Heart right ventricle (tissue), 16 donors: Measurements from ENCODE around the gene TSPAN33. TPM values are rescaled to one million over a fixed set of nuclear protein-coding genes. Genes with fewer than 3 reads are reported as not detected.

Source experiments
- ATAC-seq, 8 donors: fragments of 200-7000 bp; cut with Tn5 transposase; one replicate each; pipeline ENCODE4 v1.9.1; 2020; ENCODE audit warnings: mild to moderate bottlenecking in 8 of 8, moderate library complexity in 8 of 8, moderate number of reproducible peaks in 1 of 8
- DNase-seq, 2 donors: peaks; one replicate each; pipeline ENCODE4 v3.0.0-alpha.2; 2020
- H3K27ac ChIP-seq, 10 donors: fragments of 200-600 bp; sonication (generic) in 2 of 10; one replicate each; pipeline versions ENCODE4 v1.5.0 to v1.8.0; 2020 to 2022; ENCODE audit warnings: mild to moderate bottlenecking in 3 of 10
- H3K27me3 ChIP-seq, 7 donors: fragments of 200-600 bp; one replicate each; pipeline ENCODE4 v1.8.0; 2021 to 2022; ENCODE audit warnings: mild to moderate bottlenecking in 2 of 7
- H3K36me3 ChIP-seq, 9 donors: fragments of 200-600 bp; sonication (generic) in 1 of 9; one replicate each; pipeline versions ENCODE4 v1.5.0 to v1.8.0; 2020 to 2022; ENCODE audit warnings: mild to moderate bottlenecking in 2 of 9
- H3K4me1 ChIP-seq, 9 donors: fragments of 200-600 bp; sonication (generic) in 1 of 9; one replicate each; pipeline versions ENCODE4 v1.5.0 to v1.8.0; 2020 to 2022; ENCODE audit warnings: mild to moderate bottlenecking in 4 of 9
- H3K4me3 ChIP-seq, 10 donors: fragments of 200-600 bp; sonication (generic) in 2 of 10; one replicate each; pipeline versions ENCODE4 v1.5.0 to v1.8.0; 2020 to 2022; ENCODE audit warnings: mild to moderate bottlenecking in 7 of 10, moderate library complexity in 2 of 10
- H3K9me3 ChIP-seq, 11 donors: fragments of 200-600 bp in 10 of 11; sonication (generic) in 2 of 11; one replicate each; pipeline versions ENCODE4 v1.5.0 to v1.8.0; 2013 to 2022; ENCODE audit warnings: mild to moderate bottlenecking in 2 of 11, control low read depth in 1 of 11, moderate library complexity in 1 of 11
- CTCF ChIP-seq, 9 donors: fragments of 200-600 bp; sonication (generic) in 2 of 9; IDR thresholded peaks; one replicate each; pipeline versions ENCODE4 v1.5.0 to v1.8.0; 2021 to 2022; ENCODE audit warnings: antibody characterized with exemption in 9 of 9, mild to moderate bottlenecking in 5 of 9, moderate library complexity in 1 of 9
- WGBS, 2 donors: extraction: QIAGEN DNeasy Blood & Tissue Kit; methylation state at CpG; one replicate each; pipeline ENCODE4 v1.1.7; 2013; ENCODE audit warnings: inconsistent platforms in 1 of 2; 5-methylcytosine and 5-hydroxymethylcytosine counted together
- intact Hi-C, 10 donors: fragments of 100-400 bp; cut with DNase I; formaldehyde crosslinking; loops; one replicate each; pipeline versions ENCODE4 v1.11.1 to v1.14.2; 2022
- polyA plus RNA-seq, 2 donors: library from polyadenylated mRNA; stranded (reverse); fragments of 200-250 nt; gene quantifications; one replicate each; pipeline ENCODE4 v1.2.3, GENCODE V29; 2013
- total RNA-seq, 10 donors: library from RNA; stranded (reverse); fragmentation: NEBNext Ultra II Directional in 3 of 10; extraction: Animal tissue kit (Norgen Biotek cat#: 25700) in 3 of 10; gene quantifications; one replicate each; pipeline versions ENCODE4 v1.2.1 to v1.2.4, GENCODE V29; 2021 to 2023
- donor health status: Arrhythmogenic right ventricular cardiomyopathy.
- donor health status: ischemic (EF 13 %, LVEDD 7.1; RV severe dilation, severe dysfunction).
- donor health status: healthy with polysubstance abuse.
- donor health status: DM: no; HTN: yes; CAD: no.
- donor health status: DM: no; HTN: no; CAD: no.
- donor health status: ischemic (EF 25% LVEDD 6.9; RV normal size, moderate dysfunction).
- donor health status: ischemic (EF 25% LVEDD 5.7; RV mildly dilated, moderate dysfunction).
- donor health status: healthy.
- donor health status: DM: yes; HTN: yes; CAD: no.
- donor health status: Ischemic cardiomyopathy.
- donor health status: ischemic (EF 35%, LVEDD 5.7; RV mildly dilated, moderate dysfunction).
- donor health status: nonischemic (EF 11% LVEDD 7.7; RV severe dilation, severe dysfunction).
- donor health status: DM: yes; HTN: yes; CAD: no.
- donor health status: PGD.
- donor health status: ischemic (EF 29% LVEDD 5.4; RV normal size, mild dysfunction).
- donor health status: nonischemic (EF 23%, LVEDD 6.1; RV moderate dilation, normal function).

TSPAN33 gene
- total and polyA plus RNA-seq, 12 donors, result 2.8 to 13.1 (median 8.6) TPM

GRCh38 chr7:129197771-129198170 lies 53.3 kb downstream of the TSPAN33 start:
- Histone ChIP-seq H3K4me1 (no peaks in the 10 kb centered on the region), H3K9me3 (no peaks in the 10 kb centered on the region), H3K36me3 (no peaks in the 10 kb centered on the region), H3K27ac (no peak overlapping the region), H3K4me3 (no peak overlapping the region), H3K27me3 (no peaks in the 10 kb centered on the region)
- ATAC-seq, result no peak
- no peak for TF ChIP-seq CTCF (IDR thresholded peaks at IDR 0.05)
- 79 to 88% methylated on average over 4 of the region's 4 CpGs for WGBS, 2 donors
- no peak for DNase-seq
- intact Hi-C loops, result no loop called here

- WGBS, 2 donors, result 96 to 97% methylated on average over 4 of the region's 4 CpGs
These were observed 54.9 kb downstream of the TSPAN33 start for GRCh38 chr7:129199406-129199805.

DNA sequence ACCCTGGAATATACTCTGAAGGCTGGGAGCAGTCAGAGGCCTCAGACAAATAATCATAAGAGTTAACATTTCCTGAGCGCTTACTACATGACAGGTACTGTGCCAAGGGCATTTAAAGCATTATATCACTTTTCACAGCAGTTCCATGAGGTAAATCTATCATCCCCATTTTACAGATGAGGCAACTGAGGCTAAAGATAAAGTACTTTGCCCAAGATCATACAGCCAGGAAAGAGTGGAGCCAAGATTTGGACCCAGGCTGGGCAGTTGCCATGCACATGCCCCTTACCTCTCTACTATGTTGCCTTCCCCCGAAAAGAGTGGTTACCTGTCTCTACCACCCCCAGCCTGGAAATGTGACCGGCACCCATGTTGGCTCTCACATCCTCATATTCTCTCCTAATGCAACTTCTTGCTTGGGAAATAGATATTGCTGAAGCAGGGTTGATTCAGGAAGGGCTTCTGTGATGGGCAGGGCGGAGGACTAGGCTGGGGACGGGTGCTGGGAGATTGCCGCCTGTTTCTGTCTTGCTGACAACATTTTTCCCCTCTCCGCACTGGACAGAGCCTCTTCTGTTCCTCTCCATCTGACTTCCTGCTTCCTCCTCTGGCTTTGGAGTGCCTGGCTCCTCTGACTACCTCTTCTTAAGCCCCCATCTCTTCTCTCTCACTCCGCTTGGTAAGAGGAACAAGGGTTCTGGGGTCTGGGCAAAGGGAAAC lies 57.7 kb downstream of the TSPAN33 start:
- WGBS, 2 donors, result 72 to 84% methylated on average over 8 of the region's 8 CpGs
- Histone ChIP-seq H3K36me3 (peaks cover 0 to 27% (median 0%) of the 10 kb centered on the region in 9 donors), H3K27ac (no peak overlapping the region), H3K9me3 (no peaks in the 10 kb centered on the region), H3K4me1 (no peaks in the 10 kb centered on the region), H3K4me3 (no peak overlapping the region), H3K27me3 (no peaks in the 10 kb centered on the region)
- intact Hi-C loops, result no loop called here
- no peak for DNase-seq
- peak in 3 of 8 donors; percentile 44 to 67 (median 51) for ATAC-seq
- no peak for TF ChIP-seq CTCF (IDR thresholded peaks at IDR 0.05)

More at GRCh38 chr7:129199406-129199805, 54.9 kb downstream of the TSPAN33 start:
- no peaks in the 10 kb centered on the region for H3K9me3 ChIP-seq
- DNase-seq (no peak), ATAC-seq (no peak)
- no peak overlapping the region for H3K27ac ChIP-seq
- peaks cover 0 to 5% (median 0%) of the 10 kb centered on the region in 9 donors for H3K36me3 ChIP-seq
- no peaks in the 10 kb centered on the region for H3K27me3 ChIP-seq
- intact Hi-C loops, result no loop called here
- no peaks in the 10 kb centered on the region for H3K4me1 ChIP-seq
- no peak overlapping the region for H3K4me3 ChIP-seq
- TF ChIP-seq CTCF (IDR thresholded peaks at IDR 0.05), result no peak

GRCh38 chr7:129203050-129203741 lies 58.7 kb downstream of the TSPAN33 start:
- Histone ChIP-seq H3K9me3 (no peaks in the 10 kb centered on the region), H3K36me3 (peaks cover 0 to 32% (median 0%) of the 10 kb centered on the region in 9 donors), H3K4me1 (no peaks in the 10 kb centered on the region), H3K4me3 (no peak overlapping the region), H3K27me3 (no peaks in the 10 kb centered on the region), H3K27ac (no peak overlapping the region)
- DNase-seq (no peak), ATAC-seq (no peak)
- TF ChIP-seq CTCF (IDR thresholded peaks at IDR 0.05), result no peak
- 82 to 88% methylated on average over 14 of the region's 14 CpGs for WGBS, 2 donors
- intact Hi-C loops, result no loop called here
